Gastroesophageal sphincter (tissue), 4 donors: ENCODE results near the gene RPS6KA6. TPM values are rescaled to one million over a fixed set of nuclear protein-coding genes. Genes with fewer than 3 reads are reported as not detected.

ENCODE experiments used
- ATAC-seq: fragments of 150-250 bp; one replicate; pipeline ENCODE4 v1.9.1; 2016; ENCODE audit warnings: mild to moderate bottlenecking, moderate library complexity
- H3K27ac ChIP-seq, 4 donors: fragments of 200-600 bp; sonication (generic) in 3 of 4; 1 replicate in 3 of 4; 2 replicates in 1 of 4; pipeline ENCODE4 v1.5.1; 2016 to 2019
- H3K27me3 ChIP-seq: fragments of 200-600 bp; sonication (generic); one replicate; pipeline ENCODE4 v1.5.1; 2019
- H3K36me3 ChIP-seq, 2 donors: fragments of 200-600 bp; sonication (generic); one replicate each; pipeline ENCODE4 v1.5.1; 2019; ENCODE audit warnings: control low read depth in 1 of 2
- H3K4me1 ChIP-seq, 3 donors: fragments of 200-600 bp; sonication (generic); 1 replicate in 2 of 3; 2 replicates in 1 of 3; pipeline ENCODE4 v1.5.1; 2016 to 2019; ENCODE audit warnings: control low read depth in 2 of 3
- H3K4me3 ChIP-seq, 2 donors: fragments of 200-600 bp; sonication (generic); one replicate each; pipeline ENCODE4 v1.5.1; 2019; ENCODE audit warnings: mild to moderate bottlenecking in 1 of 2, moderate library complexity in 1 of 2
- H3K9me3 ChIP-seq, 3 donors: fragments of 200-600 bp; sonication (generic); one replicate each; pipeline ENCODE4 v1.5.1; 2017 to 2019; ENCODE audit warnings: control low read depth in 2 of 3
- CTCF ChIP-seq, 4 experiments: fragments of 200-600 bp in 2 of 4; fragments of 450-650 bp in 2 of 4; sonication (generic) in 1 of 4; IDR thresholded peaks; one replicate each; pipeline ENCODE4 v1.5.1; 2017 to 2019; ENCODE audit warnings: antibody characterized with exemption in 4 of 4, mild to moderate bottlenecking in 2 of 4, moderate library complexity in 2 of 4
- EP300 ChIP-seq: sonication (generic); formaldehyde crosslinking; IDR thresholded peaks from one replicate; pipeline ENCODE4 v1.6.1; 2017; ENCODE audit warnings: antibody characterized with exemption, mild to moderate bottlenecking
- POLR2A ChIP-seq, 2 donors: fragments of 450-650 bp; IDR thresholded peaks; one replicate each; pipeline ENCODE4 v1.6.1; 2017; ENCODE audit warnings: antibody characterized with exemption in 2 of 2, mild to moderate bottlenecking in 2 of 2, moderate library complexity in 1 of 2
- POLR2AphosphoS5 ChIP-seq: sonication (generic); formaldehyde crosslinking; IDR thresholded peaks from one replicate; pipeline ENCODE4 v1.6.1; 2017; ENCODE audit warnings: antibody characterized with exemption
- WGBS, 2 donors: methylation state at CpG; one replicate each; pipeline ENCODE4 v1.1.5; 2018; ENCODE audit warnings: low coverage in 1 of 2; 5-methylcytosine and 5-hydroxymethylcytosine counted together
- total RNA-seq, 4 donors: library from RNA; depleted of rRNA; stranded (reverse); fragments of >200 nt; gene quantifications; one replicate each; pipeline ENCODE4 v1.1.0, GENCODE V29; 2016

The RPS6KA6 gene
- total RNA-seq, 4 donors from 2014 or later: 2.8 to 5.5 (median 4.9) TPM

- no peaks in the 10 kb centered on the region for H3K27me3 ChIP-seq
- H3K36me3 ChIP-seq: no peaks in the 10 kb centered on the region
- H3K4me1 ChIP-seq: no peaks in the 10 kb centered on the region
- no peak overlapping the region for H3K4me3 ChIP-seq
- no peak for TF ChIP-seq POLR2AphosphoS5
- TF ChIP-seq CTCF (IDR thresholded peaks at IDR 0.05): no peak
- no peak overlapping the region for H3K27ac ChIP-seq
- no peaks in the 10 kb centered on the region for H3K9me3 ChIP-seq
- no peak for ATAC-seq
- WGBS, 2 donors: 22 to 58% methylated on average over 1 of the region's 1 CpG
Observed at GRCh38 chrX:84197550-84197949, 9.6 kb upstream of the RPS6KA6 start.

- no peak overlapping the region for H3K4me3 ChIP-seq
- no peaks in the 10 kb centered on the region for H3K36me3 ChIP-seq
- 60 to 80% methylated on average over 1 of the region's 1 CpG for WGBS, 2 donors
- H3K4me1 ChIP-seq: no peaks in the 10 kb centered on the region
- H3K27ac ChIP-seq: no peak overlapping the region
- TF ChIP-seq EP300: no peak
- H3K27me3 ChIP-seq: no peaks in the 10 kb centered on the region
- no peak for ATAC-seq
- no peaks in the 10 kb centered on the region for H3K9me3 ChIP-seq
Observed at GRCh38 chrX:84192006-84192405, 4.0 kb upstream of the RPS6KA6 start.

GRCh38 chrX:84189125-84189524 lies 1.1 kb upstream of the RPS6KA6 start:
- Histone ChIP-seq H3K4me3 (no peak overlapping the region), H3K27me3 (no peaks in the 10 kb centered on the region), H3K36me3 (no peaks in the 10 kb centered on the region), H3K9me3 (no peaks in the 10 kb centered on the region), H3K27ac (no peak overlapping the region), H3K4me1 (no peaks in the 10 kb centered on the region)
- TF ChIP-seq CTCF (IDR thresholded peaks at IDR 0.05): no peak
- no peak for TF ChIP-seq POLR2A (IDR thresholded peaks at IDR 0.05)
- TF ChIP-seq EP300: no peak
- no peak for TF ChIP-seq POLR2AphosphoS5
- ATAC-seq: no peak
- WGBS, 2 donors: 35 to 37% methylated on average over 4 to 6 of the region's 6 CpGs

GRCh38 chrX:84188320-84188834 lies 378 bp upstream of the RPS6KA6 start:
- peak; percentile 54 for ATAC-seq
- Histone ChIP-seq H3K4me3 (peak overlapping the region; percentile 65 to 81), H3K4me1 (no peaks in the 10 kb centered on the region), H3K27ac (peak overlapping the region in 3 of 4 donors; percentile 70 to 75 (median 70)), H3K36me3 (no peaks in the 10 kb centered on the region), H3K9me3 (no peaks in the 10 kb centered on the region), H3K27me3 (no peaks in the 10 kb centered on the region)
- 0 to 39% methylated on average over 3 to 4 of the region's 19 CpGs for WGBS, 2 donors
- TF ChIP-seq POLR2AphosphoS5 (no peak), EP300 (no peak), POLR2A (IDR thresholded peaks at IDR 0.05) (no peak), CTCF (IDR thresholded peaks at IDR 0.05) (no peak)

GRCh38 chrX:84186603-84187532 lies 1.1 kb downstream of the RPS6KA6 start:
- peak; percentile 4 for ATAC-seq
- Histone ChIP-seq H3K4me1 (no peaks in the 10 kb centered on the region), H3K4me3 (peak overlapping the region; percentile 65 to 81), H3K27ac (peak overlapping the region in 3 of 4 donors; percentile 70 to 75 (median 70)), H3K9me3 (no peaks in the 10 kb centered on the region), H3K36me3 (no peaks in the 10 kb centered on the region), H3K27me3 (no peaks in the 10 kb centered on the region)
- WGBS, 2 donors: 13 to 33% methylated on average over 10 to 12 of the region's 28 CpGs
- TF ChIP-seq CTCF (IDR thresholded peaks at IDR 0.05): no peak
